A549 (cell line): ENCODE data around the gene SLC8A2. TPM values are rescaled to one million over a fixed set of nuclear protein-coding genes. Genes with fewer than 3 reads are reported as not detected.

Source experiments
- ATAC-seq, 2 experiments: fragments of 200-7000 bp in 1 of 2; fragments of >200 bp in 1 of 2; cut with Nextera tagmentation in 1 of 2; cut with Tn5 transposase in 1 of 2; 3 replicates each; pipeline versions ENCODE4 v1.8.0 to v1.9.1; 2018 to 2020; ENCODE audit warnings: mild to moderate bottlenecking in 1 of 2, moderate library complexity in 1 of 2
- CTCF ChIA-PET: fragments of 300-600 bp; sonication (Branson Sonifier 250); formaldehyde crosslinking; extraction: SDS; loops from one replicate; lab custom pipeline; 2021; ENCODE audit warnings: antibody characterized with exemption, inconsistent platforms; lab: Yijun Ruan, JAX
- POLR2A ChIA-PET: fragments of 350-600 bp; formaldehyde crosslinking; extraction: SDS; loops from one replicate; lab custom pipeline; 2021; ENCODE audit warnings: antibody characterized with exemption, inconsistent platforms; lab: Yijun Ruan, JAX
- DNase-seq, 2 experiments: peaks; one replicate each; pipeline versions ENCODE4 v3.0.0 to v3.0.0-alpha.2; 2011 to 2016; ENCODE audit warnings: low read depth in 1 of 2, low spot score in 1 of 2
- FAIRE-seq: peaks from 2 replicates; lab custom pipeline; 2011; peaks lifted over from hg19 to GRCh38; lab: Jason Lieb, UNC
- H3K27ac ChIP-seq, 2 experiments: fragments of >200 bp; sonication (Bioruptor Twin); formaldehyde crosslinking; 3 replicates each; pipeline ENCODE4 v1.5.1; 2016 to 2017
- H3K4me1 ChIP-seq: fragments of >200 bp; sonication (Bioruptor Twin); formaldehyde crosslinking; 3 replicates; pipeline ENCODE4 v1.6.1; 2016
- H3K4me2 ChIP-seq: fragments of >200 bp; sonication (Bioruptor Twin); formaldehyde crosslinking; 3 replicates; pipeline ENCODE4 v1.6.1; 2016
- H3K4me3 ChIP-seq: fragments of >200 bp; sonication (Bioruptor Twin); formaldehyde crosslinking; 3 replicates; pipeline ENCODE4 v1.5.1; 2016
- H3K9me3 ChIP-seq: fragments of >200 bp; sonication (Bioruptor Twin); formaldehyde crosslinking; 3 replicates; pipeline ENCODE4 v1.6.1; 2016
- CBX2 ChIP-seq: fragments of 200-600 bp; sonication (generic); IDR thresholded peaks from 2 replicates; pipeline ENCODE4 v1.6.1; 2016; ENCODE audit warnings: low read depth, mild to moderate bottlenecking, borderline replicate concordance
- EHF ChIP-seq: fragments of 250-450 bp; sonication (Bioruptor Pico); IDR thresholded peaks from 2 replicates; pipeline ENCODE4 v1.5.0; 2020; ENCODE audit warnings: mild to moderate bottlenecking
- FOSB ChIP-seq: fragments of 250-450 bp; sonication (Bioruptor Pico); IDR thresholded peaks from 2 replicates; pipeline ENCODE4 v1.5.0; 2020; ENCODE audit warnings: mild to moderate bottlenecking, moderate library complexity
- FOSL2 ChIP-seq, 2 experiments: fragments of 450-650 bp in 1 of 2; fragments of >200 bp in 1 of 2; sonication (Bioruptor Twin) in 1 of 2; formaldehyde crosslinking; IDR thresholded peaks; 2 replicates each; pipeline versions ENCODE4 v1.5.0 to v1.6.1; 2016 to 2020; ENCODE audit warnings: mild to moderate bottlenecking in 1 of 2, moderate library complexity in 1 of 2
- HOXB13 ChIP-seq: fragments of 250-450 bp; sonication (Bioruptor Pico); IDR thresholded peaks from 2 replicates; pipeline ENCODE4 v1.5.0; 2020; ENCODE audit warnings: low read depth, mild to moderate bottlenecking, moderate library complexity
- KDM1A ChIP-seq: fragments of 200-600 bp; sonication (generic); IDR thresholded peaks from 2 replicates; pipeline ENCODE4 v1.6.1; 2016; ENCODE audit warnings: low read depth, mild to moderate bottlenecking
- MAFK ChIP-seq: fragments of 450-650 bp; IDR thresholded peaks from 2 replicates; pipeline ENCODE4 v1.6.1; 2014; ENCODE audit not compliant: partially characterized antibody
- MYC ChIP-seq: IDR thresholded peaks from 2 replicates; pipeline ENCODE4 v1.6.1; 2012; ENCODE audit warnings: mild to moderate bottlenecking, inconsistent platforms, low read length, improper control_type of control experiment, borderline replicate concordance
- NPAS2 ChIP-seq: fragments of 250-450 bp; sonication (Bioruptor Pico); IDR thresholded peaks from 2 replicates; pipeline ENCODE4 v1.8.0; 2022; ENCODE audit warnings: mild to moderate bottlenecking, moderate library complexity, borderline replicate concordance
- NR3C1 ChIP-seq: fragments of >200 bp; sonication (Bioruptor Twin); formaldehyde crosslinking; IDR thresholded peaks from 3 replicates; pipeline ENCODE4 v1.6.1; 2017
- POLR2AphosphoS2 ChIP-seq: conservative IDR thresholded peaks from 2 replicates; pipeline ENCODE4 v1.6.1; 2012; ENCODE audit warnings: low read length, improper control_type of control experiment, inconsistent platforms
- RARB ChIP-seq: fragments of 250-450 bp; sonication (Bioruptor Pico); IDR thresholded peaks from 2 replicates; pipeline ENCODE4 v1.8.0; 2021; ENCODE audit warnings: mild to moderate bottlenecking, moderate library complexity
- RCOR1 ChIP-seq: fragments of 150-350 bp; IDR thresholded peaks from 2 replicates; pipeline ENCODE4 v1.6.1; 2014; ENCODE audit warnings: antibody characterized with exemption, low read length, low read depth
- TP53 ChIP-seq: fragments of 250-450 bp; sonication (Bioruptor Pico); IDR thresholded peaks from 2 replicates; pipeline ENCODE4 v1.5.0; 2021; ENCODE audit warnings: mild to moderate bottlenecking, moderate library complexity
- WGBS: methylation state at CpG from one replicate; pipeline ENCODE4 v1.1.6; 2017; ENCODE audit errors: missing lambda C conversion rate; 5-methylcytosine and 5-hydroxymethylcytosine counted together
- polyA plus RNA-seq, 4 experiments: library from polyadenylated mRNA; depleted of rRNA in 3 of 4; stranded (reverse); fragments of >200 nt; fragmentation: RNase III in 1 of 4; extraction: RNeasy Plus Mini Kit Qiagen cat#74134 plus additional on column Dnase treatment in 1 of 4; gene quantifications; 2 replicates in 3 of 4; 3 replicates in 1 of 4; pipeline ENCODE4 v1.2.3, GENCODE V29; 2011 to 2017
- TF ChIP-seq, protein P1 (sequence below): IDR thresholded peaks from 2 replicates; pipeline ENCODE4 v1.6.1; 2012
- TF ChIP-seq, protein P2 (sequence below): fragments of 250-450 bp; sonication (Bioruptor Pico); IDR thresholded peaks from 2 replicates; pipeline ENCODE4 v1.5.0; 2020; ENCODE audit warnings: low read depth, mild to moderate bottlenecking, moderate library complexity
- TF ChIP-seq, protein P3 (sequence below): fragments of 200-600 bp; sonication (generic); IDR thresholded peaks from 2 replicates; pipeline ENCODE4 v1.6.1; 2016; ENCODE audit warnings: antibody characterized with exemption, mild to moderate bottlenecking, moderate library complexity

The SLC8A2 gene
- polyA plus RNA-seq, 2 of the 4 experiments (the other 2 are of a cell fraction), result 0.15 to 0.35 TPM

DNA sequence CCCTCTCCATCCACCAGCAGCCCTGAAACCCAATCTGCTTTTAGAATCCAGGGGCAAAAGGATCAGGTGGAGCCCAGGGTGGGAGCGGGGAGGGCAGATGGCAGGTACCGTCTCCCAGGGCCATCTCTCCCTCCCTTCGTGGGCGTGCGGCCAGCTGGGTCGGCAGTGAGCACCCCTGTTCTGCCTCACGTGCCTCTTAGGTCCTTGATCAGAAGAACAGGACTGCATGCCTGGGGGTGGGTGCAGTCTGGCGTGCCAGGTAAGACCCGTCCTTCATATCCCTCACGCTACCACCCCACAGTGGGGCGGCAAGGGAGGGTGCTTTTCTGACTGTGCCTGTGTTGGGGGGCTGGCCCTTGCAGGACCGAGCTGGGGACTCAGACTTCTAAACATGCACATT lies 2.0 kb downstream of the SLC8A2 start:
- WGBS, result 16% methylated on average over 12 of the region's 12 CpGs
- TF ChIP-seq CBX2 (no peak), MYC (no peak), TP53 (CRISPR knock-in tag) (no peak)
- TF ChIP-seq, protein P1, sequence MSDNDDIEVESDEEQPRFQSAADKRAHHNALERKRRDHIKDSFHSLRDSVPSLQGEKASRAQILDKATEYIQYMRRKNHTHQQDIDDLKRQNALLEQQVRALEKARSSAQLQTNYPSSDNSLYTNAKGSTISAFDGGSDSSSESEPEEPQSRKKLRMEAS, result no peak
- Histone ChIP-seq H3K9me3 (no peaks in the 10 kb centered on the region), H3K4me2 (no peak overlapping the region), H3K4me3 (no peak overlapping the region), H3K27ac (no peak overlapping the region), H3K4me1 (peaks cover 19% of the 10 kb centered on the region; the same call in 2 of the 3 replicates)
- FAIRE-seq (no peak), ATAC-seq (peak in 1 of 2 experiments; percentile 2; a peak in 2 of 6 replicates), DNase-seq (no peak)
- POLR2A ChIA-PET, result no interaction called here
- CTCF ChIA-PET, result interaction anchor here (0.5 to 8.6 kb wide), 3 partner anchors 14 to 77 kb away, joined by 3 to 58 read pairs (median 31); partner anchors contain the start of gene KPTN

DNA sequence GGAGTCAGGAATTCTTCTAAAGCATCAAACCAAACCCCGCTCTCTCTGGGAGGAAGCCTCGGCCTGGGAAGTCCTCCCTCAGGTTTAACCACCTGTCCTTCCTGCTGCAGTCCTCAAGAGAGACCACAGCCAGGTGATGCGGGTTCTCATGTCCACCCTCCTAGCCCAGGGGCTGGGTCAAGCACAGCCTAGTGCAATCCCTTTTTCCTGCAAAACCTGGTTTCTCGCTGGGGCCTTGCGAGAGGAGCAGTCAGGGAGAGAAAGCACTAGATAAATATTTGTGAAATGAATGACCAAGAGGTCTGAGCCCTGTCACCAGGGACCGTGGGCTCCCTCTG lies 2.4 kb downstream of the SLC8A2 start:
- Histone ChIP-seq H3K27ac (no peak overlapping the region), H3K4me1 (peaks cover 19% of the 10 kb centered on the region; the same call in 2 of the 3 replicates), H3K9me3 (no peaks in the 10 kb centered on the region), H3K4me2 (no peak overlapping the region), H3K4me3 (no peak overlapping the region)
- DNase-seq (no peak), ATAC-seq (peak; percentile 15 to 31; a peak in 5 of 6 replicates), FAIRE-seq (no peak)
- TF ChIP-seq RARB (CRISPR knock-in tag) (no peak), NR3C1 (no peak), HOXB13 (CRISPR knock-in tag) (no peak), MAFK (no peak), FOSL2 (IDR thresholded peaks at IDR 0.05) (no peak), FOSL2 (CRISPR knock-in tag; IDR thresholded peaks at IDR 0.05) (no peak), FOSB (CRISPR knock-in tag) (no peak), RCOR1 (no peak)
- TF ChIP-seq, protein P2, sequence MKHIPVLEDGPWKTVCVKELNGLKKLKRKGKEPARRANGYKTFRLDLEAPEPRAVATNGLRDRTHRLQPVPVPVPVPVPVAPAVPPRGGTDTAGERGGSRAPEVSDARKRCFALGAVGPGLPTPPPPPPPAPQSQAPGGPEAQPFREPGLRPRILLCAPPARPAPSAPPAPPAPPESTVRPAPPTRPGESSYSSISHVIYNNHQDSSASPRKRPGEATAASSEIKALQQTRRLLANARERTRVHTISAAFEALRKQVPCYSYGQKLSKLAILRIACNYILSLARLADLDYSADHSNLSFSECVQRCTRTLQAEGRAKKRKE (CRISPR knock-in tag), result no peak
- TF ChIP-seq, protein P3, sequence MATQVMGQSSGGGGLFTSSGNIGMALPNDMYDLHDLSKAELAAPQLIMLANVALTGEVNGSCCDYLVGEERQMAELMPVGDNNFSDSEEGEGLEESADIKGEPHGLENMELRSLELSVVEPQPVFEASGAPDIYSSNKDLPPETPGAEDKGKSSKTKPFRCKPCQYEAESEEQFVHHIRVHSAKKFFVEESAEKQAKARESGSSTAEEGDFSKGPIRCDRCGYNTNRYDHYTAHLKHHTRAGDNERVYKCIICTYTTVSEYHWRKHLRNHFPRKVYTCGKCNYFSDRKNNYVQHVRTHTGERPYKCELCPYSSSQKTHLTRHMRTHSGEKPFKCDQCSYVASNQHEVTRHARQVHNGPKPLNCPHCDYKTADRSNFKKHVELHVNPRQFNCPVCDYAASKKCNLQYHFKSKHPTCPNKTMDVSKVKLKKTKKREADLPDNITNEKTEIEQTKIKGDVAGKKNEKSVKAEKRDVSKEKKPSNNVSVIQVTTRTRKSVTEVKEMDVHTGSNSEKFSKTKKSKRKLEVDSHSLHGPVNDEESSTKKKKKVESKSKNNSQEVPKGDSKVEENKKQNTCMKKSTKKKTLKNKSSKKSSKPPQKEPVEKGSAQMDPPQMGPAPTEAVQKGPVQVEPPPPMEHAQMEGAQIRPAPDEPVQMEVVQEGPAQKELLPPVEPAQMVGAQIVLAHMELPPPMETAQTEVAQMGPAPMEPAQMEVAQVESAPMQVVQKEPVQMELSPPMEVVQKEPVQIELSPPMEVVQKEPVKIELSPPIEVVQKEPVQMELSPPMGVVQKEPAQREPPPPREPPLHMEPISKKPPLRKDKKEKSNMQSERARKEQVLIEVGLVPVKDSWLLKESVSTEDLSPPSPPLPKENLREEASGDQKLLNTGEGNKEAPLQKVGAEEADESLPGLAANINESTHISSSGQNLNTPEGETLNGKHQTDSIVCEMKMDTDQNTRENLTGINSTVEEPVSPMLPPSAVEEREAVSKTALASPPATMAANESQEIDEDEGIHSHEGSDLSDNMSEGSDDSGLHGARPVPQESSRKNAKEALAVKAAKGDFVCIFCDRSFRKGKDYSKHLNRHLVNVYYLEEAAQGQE, result no peak
- POLR2A ChIA-PET, result no interaction called here
- CTCF ChIA-PET, result interaction anchor here (0.8 to 8.6 kb wide), 4 partner anchors 11 to 47 kb away, joined by 6 to 58 read pairs (median 19); partner anchors contain the start of gene KPTN
- 9% methylated on average over 6 of the region's 6 CpGs for WGBS

DNA sequence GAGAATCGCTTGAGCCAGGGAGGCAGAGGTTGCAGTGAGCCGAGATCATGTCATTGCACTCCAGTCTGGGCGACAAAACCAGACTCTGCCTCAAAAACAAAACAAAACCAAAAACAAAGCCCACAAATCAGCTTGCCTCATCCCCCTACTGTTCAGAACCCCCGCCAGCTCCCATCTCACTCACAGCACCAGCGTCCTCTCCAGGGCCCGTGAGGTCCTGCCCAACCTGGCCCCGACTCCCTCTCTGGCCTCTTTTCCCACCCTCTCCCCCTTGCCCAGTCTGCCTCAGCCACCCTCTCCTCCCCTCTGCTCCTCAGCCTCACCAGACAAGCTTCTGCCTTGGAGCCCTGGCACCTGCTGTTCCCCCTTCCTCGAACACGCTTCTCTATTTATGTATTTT lies 3.8 kb downstream of the SLC8A2 start:
- Histone ChIP-seq H3K4me2 (no peak overlapping the region), H3K4me3 (no peak overlapping the region), H3K4me1 (peaks cover 19% of the 10 kb centered on the region; the same call in 2 of the 3 replicates), H3K9me3 (no peaks in the 10 kb centered on the region), H3K27ac (no peak overlapping the region)
- no peak for FAIRE-seq
- 46% methylated on average over 9 of the region's 9 CpGs for WGBS
- no peak for DNase-seq
- TF ChIP-seq EHF (CRISPR knock-in tag) (no peak), KDM1A (no peak), NPAS2 (CRISPR knock-in tag) (no peak), POLR2AphosphoS2 (no peak)
- TF ChIP-seq, protein P2 (CRISPR knock-in tag), result no peak
- ChIA-PET CTCF (interaction anchor here (0.8 to 3.0 kb wide), 7 partner anchors 10 to 40 kb away, joined by 3 to 21 read pairs (median 4); partner anchors contain the start of gene KPTN), POLR2A (no interaction called here)
- peak in 1 of 2 experiments; percentile 23; a peak in 1 of 6 replicates for ATAC-seq
